H1 (cell line): Measurements from ENCODE around the gene TADA3.

Source experiments
- CTCF ChIP-seq, 3 experiments: IDR thresholded peaks; 1 replicate in 2 of 3; 2 replicates in 1 of 3; pipeline versions ENCODE4 v1.5.1 to v1.6.1; 2011; ENCODE audit warnings: low read length in 3 of 3, mild to moderate bottlenecking in 3 of 3, inconsistent platforms in 2 of 3, low read depth in 1 of 3, moderate library complexity in 1 of 3; ENCODE audit not compliant: insufficient read depth in 1 of 3; ENCODE audit errors: control extremely low read depth in 1 of 3
- EGR1 ChIP-seq: IDR thresholded peaks from 2 replicates; pipeline ENCODE4 v1.6.1; 2011; ENCODE audit warnings: low read depth, low read length, borderline replicate concordance
- EP300 ChIP-seq, 2 experiments: IDR thresholded peaks; 1 replicate in 1 of 2; 2 replicates in 1 of 2; pipeline ENCODE4 v1.6.1; 2011 to 2012; ENCODE audit warnings: low read depth in 2 of 2, low read length in 2 of 2, mild to moderate bottlenecking in 2 of 2, borderline replicate concordance in 1 of 2, inconsistent platforms in 1 of 2, moderate library complexity in 1 of 2
- EZH2 ChIP-seq: fragments of 200-600 bp; sonication (generic); IDR thresholded peaks from 2 replicates; pipeline ENCODE4 v1.7.1; 2012; ENCODE audit warnings: low read depth, mild to moderate bottlenecking, moderate library complexity, low read length, inconsistent platforms; ENCODE audit not compliant: severe bottlenecking
- GABPA ChIP-seq: IDR thresholded peaks from 2 replicates; pipeline ENCODE4 v1.6.1; 2011; ENCODE audit warnings: mild to moderate bottlenecking, low read length, moderate library complexity, borderline replicate concordance; ENCODE audit not compliant: insufficient read depth
- JUN ChIP-seq: IDR thresholded peaks from 2 replicates; pipeline ENCODE4 v1.6.1; 2011; ENCODE audit warnings: low read depth, mild to moderate bottlenecking, improper control_type of control experiment, low read length
- MAFK ChIP-seq: IDR thresholded peaks from 2 replicates; pipeline ENCODE4 v1.6.1; 2012; ENCODE audit warnings: low read depth, mild to moderate bottlenecking, improper control_type of control experiment, low read length
- MAX ChIP-seq: IDR thresholded peaks from 2 replicates; pipeline ENCODE4 v1.6.1; 2012; ENCODE audit warnings: inconsistent platforms
- PHF8 ChIP-seq: fragments of 200-600 bp; sonication (generic); conservative IDR thresholded peaks from 2 replicates; pipeline ENCODE4 v1.7.1; 2012; ENCODE audit warnings: low read depth, mild to moderate bottlenecking, inconsistent platforms, low read length, moderate library complexity
- POLR2A ChIP-seq, 2 experiments: IDR thresholded peaks; 1 replicate in 1 of 2; 2 replicates in 1 of 2; pipeline ENCODE4 v1.6.1; 2011; ENCODE audit warnings: low read depth in 2 of 2, low read length in 2 of 2, mild to moderate bottlenecking in 2 of 2; ENCODE audit errors: control extremely low read depth in 1 of 2
- RFX5 ChIP-seq: IDR thresholded peaks from 2 replicates; pipeline ENCODE4 v1.6.1; 2011; ENCODE audit warnings: low read depth, low read length, improper control_type of control experiment, borderline replicate concordance
- SUZ12 ChIP-seq: fragments of 200-600 bp; sonication (generic); IDR thresholded peaks from 2 replicates; pipeline ENCODE4 v1.6.1; 2012; ENCODE audit warnings: mild to moderate bottlenecking, inconsistent platforms, low read length, moderate library complexity, mixed read lengths
- TBP ChIP-seq: IDR thresholded peaks from 2 replicates; pipeline ENCODE4 v1.6.1; 2011; ENCODE audit warnings: low read depth, low read length, improper control_type of control experiment
- TCF12 ChIP-seq: IDR thresholded peaks from 2 replicates; pipeline ENCODE4 v1.6.1; 2011; ENCODE audit warnings: low read depth, mild to moderate bottlenecking, low read length

- TF ChIP-seq MAFK (no peak), EP300 (IDR thresholded peaks at IDR 0.05; ENCODE audit: borderline replicate concordance in 1 of 2, low read depth in 2 of 2, low read length in 2 of 2) (no peak), POLR2A (IDR thresholded peaks at IDR 0.05; ENCODE audit: control extremely low read depth in 1 of 2, low read depth in 2 of 2, low read length in 2 of 2) (no peak), CTCF (IDR thresholded peaks at IDR 0.05; ENCODE audit: control extremely low read depth in 1 of 3, insufficient read depth in 1 of 3, low read depth in 1 of 3, low read length in 3 of 3) (no peak), RFX5 (no peak), GABPA (no peak), SUZ12 (no peak), EZH2 (no peak), TBP (no peak), TCF12 (no peak), JUN (no peak), MAX (no peak), EGR1 (no peak), PHF8 (no peak)
Observed at GRCh38 chr3:9828801-9829755, 36.8 kb upstream of the TADA3 start.
